K562 (cell line): ENCODE results near the gene CCDC85B. TPM values are rescaled to one million over a fixed set of nuclear protein-coding genes. Genes with fewer than 3 reads are reported as not detected.

Experiments
- BCOR ChIP-seq: fragments of 450-650 bp; IDR thresholded peaks from 2 replicates; pipeline ENCODE4 v1.6.1; 2016
- CEBPB ChIP-seq: fragments of 450-650 bp; IDR thresholded peaks from 2 replicates; pipeline ENCODE4 v1.6.1; 2016; ENCODE audit warnings: missing genetic modification characterization, missing compliant biosample characterization
- CREB5 ChIP-seq: fragments of 250-450 bp; sonication (Bioruptor Pico); IDR thresholded peaks from 2 replicates; pipeline ENCODE4 v1.5.0; 2020; ENCODE audit warnings: mild to moderate bottlenecking
- ELF1 ChIP-seq: fragments of 200-800 bp; sonication (Bioruptor generic); IDR thresholded peaks from 2 replicates; pipeline ENCODE4 v1.6.1; 2016; ENCODE audit warnings: missing genetic modification characterization, missing compliant biosample characterization
- HEY1 ChIP-seq: fragments of 250-450 bp; sonication (Bioruptor Pico); IDR thresholded peaks from 2 replicates; pipeline ENCODE4 v1.5.0; 2020; ENCODE audit warnings: mild to moderate bottlenecking, moderate library complexity, borderline replicate concordance
- ILF3 ChIP-seq: fragments of 450-650 bp; IDR thresholded peaks from 2 replicates; pipeline ENCODE4 v1.6.1; 2018; ENCODE audit warnings: antibody characterized with exemption, mild to moderate bottlenecking, moderate library complexity, borderline replicate concordance
- KLF13 ChIP-seq: fragments of 450-650 bp; IDR thresholded peaks from 2 replicates; pipeline ENCODE4 v1.6.1; 2016; ENCODE audit warnings: missing genetic modification characterization, low read depth, mild to moderate bottlenecking, missing compliant biosample characterization, moderate library complexity, borderline replicate concordance
- MTA1 ChIP-seq: fragments of 450-650 bp; IDR thresholded peaks from 2 replicates; pipeline ENCODE4 v1.6.1; 2017; ENCODE audit warnings: borderline replicate concordance
- MYC ChIP-seq, 2 experiments: fragments of 250-450 bp in 1 of 2; sonication (Bioruptor Pico) in 1 of 2; IDR thresholded peaks; 2 replicates each; pipeline versions ENCODE4 v1.5.1 to v1.6.1; 2012 to 2021; ENCODE audit warnings: low read depth in 2 of 2, borderline replicate concordance in 1 of 2, improper control_type of control experiment in 1 of 2, low read length in 1 of 2, mild to moderate bottlenecking in 1 of 2, moderate library complexity in 1 of 2
- NCOA2 ChIP-seq, 2 experiments: fragments of 450-650 bp; IDR thresholded peaks; 2 replicates each; pipeline ENCODE4 v1.6.1; 2018; ENCODE audit warnings: mild to moderate bottlenecking in 2 of 2, moderate library complexity in 1 of 2; ENCODE audit not compliant: partially characterized antibody in 2 of 2
- NFATC3 ChIP-seq: fragments of 450-650 bp; IDR thresholded peaks from 2 replicates; pipeline ENCODE4 v1.6.1; 2017; ENCODE audit warnings: mild to moderate bottlenecking
- NRF1 ChIP-seq, 2 experiments: fragments of 450-650 bp; IDR thresholded peaks in 1 of 2; conservative IDR thresholded peaks in 1 of 2; 2 replicates each; pipeline ENCODE4 v1.6.1; 2014; ENCODE audit warnings: mild to moderate bottlenecking in 2 of 2
- PHF21A ChIP-seq: fragments of 450-650 bp; IDR thresholded peaks from 2 replicates; pipeline ENCODE4 v1.6.1; 2017; ENCODE audit warnings: low read depth, borderline replicate concordance
- PRMT5 ChIP-seq: sonication (generic); formaldehyde crosslinking; IDR thresholded peaks from 2 replicates; pipeline ENCODE4 v1.5.0; 2020; ENCODE audit warnings: missing genetic modification reagents
- PTTG1 ChIP-seq: fragments of 450-650 bp; IDR thresholded peaks from 2 replicates; pipeline ENCODE4 v1.6.1; 2016; ENCODE audit warnings: low read depth, mild to moderate bottlenecking, missing genetic modification characterization, missing compliant biosample characterization
- TCF7 ChIP-seq: sonication (generic); IDR thresholded peaks from 2 replicates; pipeline ENCODE4 v1.6.1; 2016; ENCODE audit warnings: antibody characterized with exemption, borderline replicate concordance
- ZKSCAN3 ChIP-seq: fragments of 250-450 bp; sonication (Bioruptor Pico); IDR thresholded peaks from 2 replicates; pipeline ENCODE4 v1.4.0; 2020
- ZNF23 ChIP-seq: fragments of 250-450 bp; sonication (Bioruptor Pico); IDR thresholded peaks from 2 replicates; pipeline ENCODE4 v1.4.0; 2020; ENCODE audit warnings: mild to moderate bottlenecking
- ZNF449 ChIP-seq: fragments of 250-450 bp; sonication (Bioruptor Pico); IDR thresholded peaks from 2 replicates; pipeline ENCODE4 v1.8.0; 2022; ENCODE audit warnings: moderate library complexity, mild to moderate bottlenecking, inconsistent platforms
- ZNF584 ChIP-seq: fragments of 200-800 bp; sonication (Bioruptor generic); IDR thresholded peaks from 2 replicates; pipeline ENCODE4 v1.6.1; 2016; ENCODE audit warnings: low read depth, mild to moderate bottlenecking, missing genetic modification characterization, missing compliant biosample characterization
- ZNF764 ChIP-seq: fragments of 250-450 bp; sonication (Bioruptor Pico); IDR thresholded peaks from 2 replicates; pipeline ENCODE4 v1.4.0; 2020; ENCODE audit warnings: low read depth, mild to moderate bottlenecking, moderate library complexity
- polyA plus RNA-seq, 8 experiments: library from polyadenylated mRNA; depleted of rRNA in 4 of 8; stranded (reverse) in 5 of 8; unstranded in 3 of 8; fragments of >200 nt; fragmentation: Nextera tagmentation in 2 of 8; fragmentation: Illumina TruSeq in 1 of 8; extraction: Ambion mirVana in 2 of 8; extraction: Trizol in 1 of 8; gene quantifications; 2 replicates each; pipeline versions ENCODE4 v1.2.1 to v1.2.3, GENCODE V29; 2011 to 2014; ENCODE audit warnings: inconsistent platforms in 1 of 8, missing spikeins in 1 of 8
- total RNA-seq, 7 experiments: library from RNA; depleted of rRNA in 6 of 7; stranded (reverse); fragments of >200 nt in 6 of 7; fragmentation: Illumina TruSeq in 2 of 7; extraction: Trizol in 2 of 7; gene quantifications; 2 replicates each; pipeline versions ENCODE4 v1.2.1 to v1.2.3, GENCODE V29; 2011 to 2021; ENCODE audit warnings: low replicate concordance in 1 of 7
- TF ChIP-seq, protein P1 (sequence below): fragments of 250-450 bp; sonication (Bioruptor Pico); IDR thresholded peaks from 2 replicates; pipeline ENCODE4 v1.8.0; 2022; ENCODE audit warnings: inconsistent platforms

Gene CCDC85B
- total and polyA plus RNA-seq, 9 of the 15 experiments (the other 6 are each of a cell fraction or from before 2014, with no cell fraction given): 0.14 to 138 (median 6.2) TPM

- TF ChIP-seq, protein P1, sequence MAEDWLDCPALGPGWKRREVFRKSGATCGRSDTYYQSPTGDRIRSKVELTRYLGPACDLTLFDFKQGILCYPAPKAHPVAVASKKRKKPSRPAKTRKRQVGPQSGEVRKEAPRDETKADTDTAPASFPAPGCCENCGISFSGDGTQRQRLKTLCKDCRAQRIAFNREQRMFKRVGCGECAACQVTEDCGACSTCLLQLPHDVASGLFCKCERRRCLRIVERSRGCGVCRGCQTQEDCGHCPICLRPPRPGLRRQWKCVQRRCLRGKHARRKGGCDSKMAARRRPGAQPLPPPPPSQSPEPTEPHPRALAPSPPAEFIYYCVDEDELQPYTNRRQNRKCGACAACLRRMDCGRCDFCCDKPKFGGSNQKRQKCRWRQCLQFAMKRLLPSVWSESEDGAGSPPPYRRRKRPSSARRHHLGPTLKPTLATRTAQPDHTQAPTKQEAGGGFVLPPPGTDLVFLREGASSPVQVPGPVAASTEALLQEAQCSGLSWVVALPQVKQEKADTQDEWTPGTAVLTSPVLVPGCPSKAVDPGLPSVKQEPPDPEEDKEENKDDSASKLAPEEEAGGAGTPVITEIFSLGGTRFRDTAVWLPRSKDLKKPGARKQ (CRISPR knock-in tag): no peak
- TF ChIP-seq TCF7: no peak; the same call in 1 of the 2 replicates
- TF ChIP-seq NRF1 (conservative IDR thresholded peaks at IDR 0.05 in 1 of 2, IDR thresholded peaks at IDR 0.05 in 1 of 2): peak; percentile 71 to 75
- TF ChIP-seq PHF21A: no peak
- TF ChIP-seq ZKSCAN3 (CRISPR knock-in tag): no peak
- TF ChIP-seq HEY1 (CRISPR knock-in tag): no peak; the same call in 1 of the 2 replicates
- TF ChIP-seq ILF3: peak; percentile 55; the same call in 1 of the 2 replicates
- no peak for TF ChIP-seq KLF13
- TF ChIP-seq ZNF764 (CRISPR knock-in tag): 0 out of 2 replicates have a peak, but pooled peaks have one; percentile 48
- TF ChIP-seq BCOR: peak; percentile 55
- no peak for TF ChIP-seq ZNF449 (CRISPR knock-in tag)
- TF ChIP-seq PRMT5: no peak
- peak; percentile 70; the same call in 1 of the 2 replicates for TF ChIP-seq ELF1
- TF ChIP-seq CEBPB: no peak
- no peak for TF ChIP-seq CREB5 (CRISPR knock-in tag)
- TF ChIP-seq ZNF584 (CRISPR knock-in tag): no peak
- no peak for TF ChIP-seq NCOA2 (IDR thresholded peaks at IDR 0.05; ENCODE audit: partially characterized antibody in 2 of 2)
- peak; percentile 84 for TF ChIP-seq MYC (IDR thresholded peaks at IDR 0.05; ENCODE audit: low read depth, low read length)
- no peak for TF ChIP-seq MYC (CRISPR knock-in tag; IDR thresholded peaks at IDR 0.05; ENCODE audit: borderline replicate concordance, low read depth)
- no peak for TF ChIP-seq NFATC3
- TF ChIP-seq PTTG1 (tag): no peak
- no peak; the same call in 1 of the 2 replicates for TF ChIP-seq MTA1
- no peak for TF ChIP-seq ZNF23 (CRISPR knock-in tag)
Observed at GRCh38 chr11:65860278-65861164, 30.0 kb upstream of the CCDC85B start, which contains the start of gene MUS81 (continued).
